SK-N-SH (cell line): ENCODE data around the gene OR4C3. TPM values are rescaled to one million over a fixed set of nuclear protein-coding genes. Genes with fewer than 3 reads are reported as not detected.
"Not testable (repeated sequence)": the region's sequence is repeated elsewhere in the genome, so short reads cannot be mapped to it uniquely, and the experiment has no call there.

ENCODE experiments used
- CTCF ChIA-PET: fragments of 300-600, 350-600 bp; formaldehyde crosslinking; extraction: SDS; loops from one replicate; lab custom pipeline; 2021; lab: Yijun Ruan, JAX
- POLR2A ChIA-PET: fragments of 350-600 bp; sonication (Branson Sonifier 250); formaldehyde crosslinking; extraction: SDS; loops from one replicate; lab custom pipeline; 2020; ENCODE audit warnings: antibody characterized with exemption, inconsistent platforms; lab: Yijun Ruan, JAX
- DNase-seq: peaks from one replicate; pipeline ENCODE4 v3.0.0; 2012
- H2AFZ ChIP-seq: fragments of 200-600 bp; sonication (generic); 2 replicates; pipeline ENCODE4 v1.8.1; 2016; ENCODE audit warnings: antibody characterized with exemption, mild to moderate bottlenecking, low read depth
- H3F3A ChIP-seq: fragments of 200-600 bp; sonication (generic); replicated peaks from 2 replicates; pipeline ENCODE3; 2016; ENCODE audit warnings: antibody characterized with exemption, mild to moderate bottlenecking; ENCODE audit not compliant: insufficient read depth
- H3K27ac ChIP-seq, 2 experiments: fragments of 200-500 bp in 1 of 2; fragments of 200-600 bp in 1 of 2; sonication (Bioruptor generic) in 1 of 2; sonication (generic), shearing (Covaris generic) in 1 of 2; 2 replicates each; pipeline versions ENCODE4 v1.5.1 to v1.6.1; 2014 to 2016; ENCODE audit warnings: low read depth in 2 of 2, inconsistent platforms in 1 of 2, low read length in 1 of 2, mild to moderate bottlenecking in 1 of 2, mixed read lengths in 1 of 2
- H3K27me3 ChIP-seq: fragments of 200-600 bp; sonication (generic), shearing (Covaris generic); 2 replicates; pipeline ENCODE4 v1.6.1; 2016; ENCODE audit warnings: mixed run types; ENCODE audit not compliant: insufficient read depth
- H3K36me3 ChIP-seq, 2 experiments: fragments of 200-500 bp in 1 of 2; fragments of 200-600 bp in 1 of 2; sonication (Bioruptor generic) in 1 of 2; sonication (generic) in 1 of 2; replicated peaks in 1 of 2; 2 replicates each; pipeline versions ENCODE3 to v1.5.1; 2014 to 2016; ENCODE audit warnings: low read length in 1 of 2, mild to moderate bottlenecking in 1 of 2; ENCODE audit not compliant: insufficient read depth in 2 of 2, control insufficient read depth in 1 of 2
- H3K4me1 ChIP-seq, 2 experiments: fragments of 200-500 bp in 1 of 2; fragments of 200-600 bp in 1 of 2; sonication (Bioruptor generic) in 1 of 2; sonication (generic), shearing (Covaris generic) in 1 of 2; 2 replicates each; pipeline versions ENCODE4 v1.5.1 to v1.6.1; 2014 to 2016; ENCODE audit warnings: low read depth in 1 of 2, low read length in 1 of 2, mixed run types in 1 of 2; ENCODE audit not compliant: insufficient read depth in 2 of 2, control insufficient read depth in 1 of 2
- H3K4me2 ChIP-seq: fragments of 200-600 bp; sonication (generic), shearing (Covaris generic); 2 replicates; pipeline ENCODE4 v1.6.1; 2017; ENCODE audit warnings: mixed run types
- H3K4me3 ChIP-seq, 2 experiments: fragments of 200-500 bp in 1 of 2; fragments of 200-600 bp in 1 of 2; sonication (Bioruptor generic) in 1 of 2; sonication (generic), shearing (Covaris generic) in 1 of 2; 2 replicates each; pipeline versions ENCODE4 v1.5.1 to v1.8.1; 2014 to 2016; ENCODE audit warnings: low read depth in 2 of 2, inconsistent platforms in 1 of 2, low read length in 1 of 2, mild to moderate bottlenecking in 1 of 2, mixed read lengths in 1 of 2, moderate library complexity in 1 of 2
- H3K79me2 ChIP-seq: fragments of 200-600 bp; sonication (generic); 2 replicates; pipeline ENCODE4 v1.8.1; 2017; ENCODE audit warnings: mild to moderate bottlenecking; ENCODE audit not compliant: insufficient read depth
- H3K9ac ChIP-seq: fragments of 200-600 bp; sonication (generic); 2 replicates; pipeline ENCODE4 v1.6.1; 2017; ENCODE audit warnings: mixed run types
- H3K9me2 ChIP-seq: fragments of 200-600 bp; sonication (generic); 2 replicates; pipeline ENCODE4 v1.6.1; 2017; ENCODE audit warnings: mixed run types
- H3K9me3 ChIP-seq: fragments of 200-600 bp; sonication (generic); 2 replicates; pipeline ENCODE4 v1.6.1; 2017; ENCODE audit warnings: mixed run types, mild to moderate bottlenecking, moderate library complexity
- H4K20me1 ChIP-seq: fragments of 200-600 bp; sonication (generic); 2 replicates; pipeline ENCODE4 v1.6.1; 2017; ENCODE audit warnings: mild to moderate bottlenecking, mixed run types; ENCODE audit not compliant: insufficient read depth
- JUND ChIP-seq: IDR thresholded peaks from 2 replicates; pipeline ENCODE4 v1.4.0; 2012
- RAD21 ChIP-seq: IDR thresholded peaks from 2 replicates; pipeline ENCODE4 v1.6.1; 2012; ENCODE audit warnings: mild to moderate bottlenecking, low read length
- SMC3 ChIP-seq: IDR thresholded peaks from 2 replicates; pipeline ENCODE4 v1.6.1; 2012; ENCODE audit warnings: low read depth, low read length, improper control_type of control experiment
- WGBS: methylation state at CpG from one replicate; pipeline ENCODE4 v1.1.6; 2017; ENCODE audit warnings: low lambda C conversion rate; 5-methylcytosine and 5-hydroxymethylcytosine counted together
- polyA plus RNA-seq, 3 experiments: library from polyadenylated mRNA; depleted of rRNA; stranded (reverse); fragments of >200 nt; gene quantifications; 2 replicates each; pipeline ENCODE4 v1.2.3, GENCODE V29; 2012
- TF ChIP-seq, protein P1 (sequence below): fragments of 200-600 bp; sonication (generic); IDR thresholded peaks from 2 replicates; pipeline ENCODE4 v1.6.1; 2017; ENCODE audit warnings: antibody characterized with exemption, mild to moderate bottlenecking, moderate library complexity

OR4C3 gene
- polyA plus RNA-seq, 1 of the 3 experiments (the other 2 are of a cell fraction), result not detected

DNA sequence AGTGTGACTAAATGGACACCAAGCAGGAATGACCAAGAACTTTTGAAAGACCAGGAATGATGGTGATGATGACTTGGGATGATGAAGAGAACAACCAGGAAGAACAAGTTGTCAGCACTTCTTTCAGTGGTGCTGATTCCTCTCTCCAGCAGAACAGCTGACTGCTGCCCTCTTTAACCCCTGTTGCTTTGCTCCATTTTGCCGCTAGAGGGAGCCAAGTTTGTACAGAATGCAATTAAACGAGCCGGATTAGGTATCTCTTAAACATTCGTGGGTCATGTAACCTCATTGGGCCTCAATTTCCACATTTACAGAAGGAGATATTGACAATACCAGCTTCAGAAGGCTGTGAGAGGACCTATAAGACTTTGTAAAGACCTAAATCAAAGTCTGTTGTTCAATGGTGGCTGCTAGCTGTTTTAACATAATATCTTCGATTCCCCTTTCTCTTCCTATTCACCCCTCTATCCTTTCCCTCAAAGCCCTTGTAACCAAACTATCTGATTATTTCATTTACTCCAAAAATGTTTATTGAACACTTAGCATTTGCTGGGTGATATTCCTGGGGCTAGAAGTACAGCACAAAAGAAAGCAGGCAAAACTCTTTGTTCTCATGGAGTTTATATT lies 16.8 kb upstream of the OR4C3 start:
- H2AFZ ChIP-seq, result 0 out of 2 replicates have a peak overlapping the region, but pooled peaks have one; percentile 58
- H4K20me1 ChIP-seq, result no peaks in the 10 kb centered on the region
- no peak overlapping the region for H3K9ac ChIP-seq
- CTCF ChIA-PET, result interaction anchor here (0.6 to 2.0 kb wide), 22 partner anchors 8 to 1690 kb away, joined by 3 to 17 read pairs (median 4); no protein-coding TSS in a partner anchor
- no peaks in the 10 kb centered on the region for H3K4me1 ChIP-seq
- H3K9me2 ChIP-seq, result no peaks in the 10 kb centered on the region
- POLR2A ChIA-PET, result no interaction called here
- DNase-seq, result peak; percentile 45
- H3K36me3 ChIP-seq, result no peaks in the 10 kb centered on the region
- H3F3A ChIP-seq, result no peaks in the 10 kb centered on the region
- H3K27ac ChIP-seq, result no peak overlapping the region
- no peaks in the 10 kb centered on the region for H3K79me2 ChIP-seq
- no peaks in the 10 kb centered on the region for H3K27me3 ChIP-seq
- no peak overlapping the region for H3K4me2 ChIP-seq
- no peak overlapping the region for H3K4me3 ChIP-seq
- H3K9me3 ChIP-seq, result no peaks in the 10 kb centered on the region
- 4% methylated on average over 5 of the region's 5 CpGs for WGBS
- TF ChIP-seq, protein P1, sequence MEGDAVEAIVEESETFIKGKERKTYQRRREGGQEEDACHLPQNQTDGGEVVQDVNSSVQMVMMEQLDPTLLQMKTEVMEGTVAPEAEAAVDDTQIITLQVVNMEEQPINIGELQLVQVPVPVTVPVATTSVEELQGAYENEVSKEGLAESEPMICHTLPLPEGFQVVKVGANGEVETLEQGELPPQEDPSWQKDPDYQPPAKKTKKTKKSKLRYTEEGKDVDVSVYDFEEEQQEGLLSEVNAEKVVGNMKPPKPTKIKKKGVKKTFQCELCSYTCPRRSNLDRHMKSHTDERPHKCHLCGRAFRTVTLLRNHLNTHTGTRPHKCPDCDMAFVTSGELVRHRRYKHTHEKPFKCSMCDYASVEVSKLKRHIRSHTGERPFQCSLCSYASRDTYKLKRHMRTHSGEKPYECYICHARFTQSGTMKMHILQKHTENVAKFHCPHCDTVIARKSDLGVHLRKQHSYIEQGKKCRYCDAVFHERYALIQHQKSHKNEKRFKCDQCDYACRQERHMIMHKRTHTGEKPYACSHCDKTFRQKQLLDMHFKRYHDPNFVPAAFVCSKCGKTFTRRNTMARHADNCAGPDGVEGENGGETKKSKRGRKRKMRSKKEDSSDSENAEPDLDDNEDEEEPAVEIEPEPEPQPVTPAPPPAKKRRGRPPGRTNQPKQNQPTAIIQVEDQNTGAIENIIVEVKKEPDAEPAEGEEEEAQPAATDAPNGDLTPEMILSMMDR, result peak; percentile 97
- TF ChIP-seq JUND (no peak), RAD21 (peak; percentile 82), SMC3 (peak; percentile 79)

DNA sequence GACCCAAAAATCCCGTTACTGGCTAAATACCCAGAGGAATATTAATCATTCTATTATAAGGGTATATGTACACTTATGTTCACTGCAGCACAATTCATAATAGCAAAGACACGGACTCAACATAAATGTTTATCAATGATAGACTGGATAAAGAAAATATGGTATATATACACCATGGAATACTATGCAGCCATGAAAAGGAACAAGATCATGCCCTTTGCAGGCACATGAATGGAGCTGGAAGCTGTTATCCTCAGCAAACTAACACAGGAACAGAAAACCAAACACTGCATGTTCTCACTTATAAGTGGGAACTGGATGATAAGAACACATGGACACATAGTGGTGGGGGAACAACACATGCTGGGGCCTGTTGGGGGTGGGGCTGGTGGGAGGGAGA lies 11.1 kb upstream of the OR4C3 start:
- H3K27ac ChIP-seq, H3K4me1 ChIP-seq, H3K9me2 ChIP-seq, H2AFZ ChIP-seq, H4K20me1 ChIP-seq, H3K9me3 ChIP-seq, POLR2A ChIA-PET, H3K79me2 ChIP-seq, H3K36me3 ChIP-seq, H3K4me2 ChIP-seq, CTCF ChIA-PET, H3F3A ChIP-seq, H3K4me3 ChIP-seq, DNase-seq, H3K9ac ChIP-seq, H3K27me3 ChIP-seq: not testable (repeated sequence)
- 0% methylated on average over 2 of the region's 2 CpGs for WGBS

DNA sequence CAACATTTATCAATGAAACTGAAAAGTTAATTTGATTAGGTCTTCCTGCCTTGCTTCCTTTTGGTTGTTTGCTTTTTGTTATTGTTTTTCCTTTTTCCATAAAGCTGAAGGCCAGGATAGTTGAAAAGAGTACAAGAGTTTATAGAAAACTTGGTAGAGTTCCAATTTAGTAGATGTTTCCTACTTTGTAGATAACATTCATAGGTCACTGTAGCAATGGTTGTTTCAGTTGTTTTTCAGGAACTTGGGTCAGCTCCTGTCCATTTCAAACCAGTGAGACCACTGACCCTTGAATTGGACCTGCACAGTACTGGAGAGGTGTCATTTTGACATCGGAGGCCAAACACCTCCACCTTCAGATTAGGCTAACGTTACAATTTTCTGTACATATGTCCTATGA lies 4.9 kb upstream of the OR4C3 start:
- H3F3A ChIP-seq, H3K9me2 ChIP-seq, H3K79me2 ChIP-seq, H3K4me3 ChIP-seq, H3K4me2 ChIP-seq, H3K9me3 ChIP-seq, H3K27me3 ChIP-seq, H2AFZ ChIP-seq, H3K4me1 ChIP-seq, H3K27ac ChIP-seq, H3K36me3 ChIP-seq, DNase-seq, H4K20me1 ChIP-seq, POLR2A ChIA-PET, H3K9ac ChIP-seq: not testable (repeated sequence)
- CTCF ChIA-PET, result interaction anchor here (0.9 kb wide), 1 partner anchor 12 kb away, joined by 4 read pairs; no protein-coding TSS in a partner anchor
- 0% methylated on average over 2 of the region's 2 CpGs for WGBS
